ENCODE measurements around the gene SLC35E1. TPM values are rescaled to one million over a fixed set of nuclear protein-coding genes. Genes with fewer than 3 reads are reported as not detected.

Gene SLC35E1
- total RNA-seq, 1 donor from 2014 or later: 21.6 TPM

GRCh38 chr19:16590876-16591802 is 18.9 kb upstream of the SLC35E1 start:
- Histone ChIP-seq H3K36me3 (no peaks in the 10 kb centered on the region), H3K27me3 (no peaks in the 10 kb centered on the region), H3K27ac (no peak overlapping the region), H3K4me3 (no peak overlapping the region), H3K9me3 (no peaks in the 10 kb centered on the region), H3K4me1 (peaks cover 84% of the 10 kb centered on the region)
- no peak for DNase-seq (ENCODE audit: extremely low spot score in 2 of 2)
- intact Hi-C loops (cut with DNase I): no loop called here
- TF ChIP-seq CTCF (IDR thresholded peaks at IDR 0.05) (no peak), POLR2AphosphoS5 (IDR thresholded peaks at IDR 0.05; ENCODE audit: insufficient read depth in 1 of 2, low read depth in 1 of 2) (no peak), POLR2A (IDR thresholded peaks at IDR 0.05) (no peak)

GRCh38 chr19:16589917-16590316 is 17.7 kb upstream of the SLC35E1 start:
- no peak for TF ChIP-seq CTCF (IDR thresholded peaks at IDR 0.05)
- TF ChIP-seq POLR2A (IDR thresholded peaks at IDR 0.05): no peak
- no peak for TF ChIP-seq POLR2AphosphoS5 (IDR thresholded peaks at IDR 0.05; ENCODE audit: insufficient read depth in 1 of 2, low read depth in 1 of 2)
- no peaks in the 10 kb centered on the region for H3K36me3 ChIP-seq
- intact Hi-C loops (cut with DNase I): no loop called here
- peaks cover 84% of the 10 kb centered on the region for H3K4me1 ChIP-seq
- no peak overlapping the region for H3K27ac ChIP-seq
- no peak overlapping the region for H3K4me3 ChIP-seq
- no peaks in the 10 kb centered on the region for H3K27me3 ChIP-seq
- DNase-seq (ENCODE audit: extremely low spot score in 2 of 2): no peak
- no peaks in the 10 kb centered on the region for H3K9me3 ChIP-seq

GRCh38 chr19:16588824-16589577 is 16.8 kb upstream of the SLC35E1 start:
- DNase-seq (ENCODE audit: extremely low spot score in 2 of 2): no peak
- Histone ChIP-seq H3K9me3 (no peaks in the 10 kb centered on the region), H3K27ac (peak overlapping the region; percentile 28), H3K4me3 (peak overlapping the region in 1 of 2 donors; percentile 20), H3K4me1 (peaks cover 84% of the 10 kb centered on the region), H3K27me3 (no peaks in the 10 kb centered on the region), H3K36me3 (no peaks in the 10 kb centered on the region)
- intact Hi-C loops (cut with DNase I): no loop called here
- TF ChIP-seq POLR2AphosphoS5 (IDR thresholded peaks at IDR 0.05; ENCODE audit: insufficient read depth in 1 of 2, low read depth in 1 of 2): no peak
- no peak for TF ChIP-seq CTCF (IDR thresholded peaks at IDR 0.05)
- TF ChIP-seq POLR2A (IDR thresholded peaks at IDR 0.05): no peak

- no peak for DNase-seq (ENCODE audit: extremely low spot score in 2 of 2)
- H3K27me3 ChIP-seq: no peaks in the 10 kb centered on the region
- peak overlapping the region; percentile 10 to 20 for H3K4me3 ChIP-seq
- H3K4me1 ChIP-seq: peaks cover 87% of the 10 kb centered on the region
- H3K9me3 ChIP-seq: no peaks in the 10 kb centered on the region
- peak overlapping the region; percentile 28 for H3K27ac ChIP-seq
- intact Hi-C loops (cut with DNase I): no loop called here
- H3K36me3 ChIP-seq: no peaks in the 10 kb centered on the region
- TF ChIP-seq POLR2A (IDR thresholded peaks at IDR 0.05): no peak
- TF ChIP-seq POLR2AphosphoS5 (IDR thresholded peaks at IDR 0.05; ENCODE audit: insufficient read depth in 1 of 2, low read depth in 1 of 2): no peak
- no peak for TF ChIP-seq CTCF (IDR thresholded peaks at IDR 0.05)
Measured at GRCh38 chr19:16587833-16588823, 15.9 kb upstream of the SLC35E1 start.

Measured in vagina (tissue), 2 donors.